Activated naive CD4-positive, alpha-beta T cell treated with Interleukin-2 at 50 U/mL for 16 hours (primary cell): ENCODE measurements around the gene TFDP2.

Experiments used
- DNase-seq: peaks from one replicate; pipeline ENCODE4 v3.0.0-alpha.2; 2020

Gene TFDP2

GRCh38 chr3:142065344-142065743 lies 84.0 kb downstream of the TFDP2 start:
- DNase-seq: no peak

- DNase-seq: no peak
Observed at GRCh38 chr3:142064454-142064853, 84.9 kb downstream of the TFDP2 start.

GRCh38 chr3:142057331-142057725 lies 92.0 kb downstream of the TFDP2 start:
- DNase-seq: no peak

GRCh38 chr3:142056656-142057330 lies 92.6 kb downstream of the TFDP2 start:
- DNase-seq: no peak

GRCh38 chr3:142053835-142054234 lies 95.5 kb downstream of the TFDP2 start:
- no peak for DNase-seq

- DNase-seq: no peak
Observed at GRCh38 chr3:142053244-142053643, 96.1 kb downstream of the TFDP2 start.

- DNase-seq: no peak
Observed at GRCh38 chr3:142051351-142051750, 98.0 kb downstream of the TFDP2 start.

- DNase-seq: no peak
Observed at GRCh38 chr3:142047021-142047369, 102.3 kb downstream of the TFDP2 start.

- DNase-seq: no peak
Observed at GRCh38 chr3:142046320-142047020, 102.9 kb downstream of the TFDP2 start.

GRCh38 chr3:142040941-142041491 lies 108.3 kb downstream of the TFDP2 start:
- no peak for DNase-seq

GRCh38 chr3:142035308-142035922 lies 113.9 kb downstream of the TFDP2 start:
- no peak for DNase-seq

GRCh38 chr3:142033292-142033691 lies 116.1 kb downstream of the TFDP2 start:
- DNase-seq: no peak

- DNase-seq: no peak
Observed at GRCh38 chr3:142031575-142031974, 117.8 kb downstream of the TFDP2 start.

- DNase-seq: no peak
Observed at GRCh38 chr3:142029791-142030190, 119.6 kb downstream of the TFDP2 start.

- DNase-seq: no peak
Observed at GRCh38 chr3:142029052-142029642, 120.2 kb downstream of the TFDP2 start.

- DNase-seq: no peak
Observed at GRCh38 chr3:142028243-142028777, 121.0 kb downstream of the TFDP2 start.

GRCh38 chr3:142027735-142028134 lies 121.6 kb downstream of the TFDP2 start:
- peak; percentile 4 for DNase-seq

- DNase-seq: no peak
Observed at GRCh38 chr3:142027300-142027699, 122.0 kb downstream of the TFDP2 start.

- DNase-seq: no peak
Observed at GRCh38 chr3:142026333-142026732, 123.0 kb downstream of the TFDP2 start.

GRCh38 chr3:142022381-142022780 lies 127.0 kb downstream of the TFDP2 start:
- DNase-seq: no peak

GRCh38 chr3:142021127-142021526 lies 128.2 kb downstream of the TFDP2 start:
- no peak for DNase-seq

- DNase-seq: no peak
Observed at GRCh38 chr3:142019794-142020320, 129.5 kb downstream of the TFDP2 start.

- no peak for DNase-seq
Observed at GRCh38 chr3:142013993-142014392, 135.4 kb downstream of the TFDP2 start.
